GM19395 (cell line): ENCODE measurements around the gene EIF4G1.

Experiments
- ATAC-seq: cut with Tn5 transposase; IDR thresholded peaks from one replicate; pipeline ENCODE4 v1.9.1; 2021; ENCODE audit warnings: mild to moderate bottlenecking, moderate library complexity; ENCODE audit not compliant: unreplicated experiment

EIF4G1 gene

DNA sequence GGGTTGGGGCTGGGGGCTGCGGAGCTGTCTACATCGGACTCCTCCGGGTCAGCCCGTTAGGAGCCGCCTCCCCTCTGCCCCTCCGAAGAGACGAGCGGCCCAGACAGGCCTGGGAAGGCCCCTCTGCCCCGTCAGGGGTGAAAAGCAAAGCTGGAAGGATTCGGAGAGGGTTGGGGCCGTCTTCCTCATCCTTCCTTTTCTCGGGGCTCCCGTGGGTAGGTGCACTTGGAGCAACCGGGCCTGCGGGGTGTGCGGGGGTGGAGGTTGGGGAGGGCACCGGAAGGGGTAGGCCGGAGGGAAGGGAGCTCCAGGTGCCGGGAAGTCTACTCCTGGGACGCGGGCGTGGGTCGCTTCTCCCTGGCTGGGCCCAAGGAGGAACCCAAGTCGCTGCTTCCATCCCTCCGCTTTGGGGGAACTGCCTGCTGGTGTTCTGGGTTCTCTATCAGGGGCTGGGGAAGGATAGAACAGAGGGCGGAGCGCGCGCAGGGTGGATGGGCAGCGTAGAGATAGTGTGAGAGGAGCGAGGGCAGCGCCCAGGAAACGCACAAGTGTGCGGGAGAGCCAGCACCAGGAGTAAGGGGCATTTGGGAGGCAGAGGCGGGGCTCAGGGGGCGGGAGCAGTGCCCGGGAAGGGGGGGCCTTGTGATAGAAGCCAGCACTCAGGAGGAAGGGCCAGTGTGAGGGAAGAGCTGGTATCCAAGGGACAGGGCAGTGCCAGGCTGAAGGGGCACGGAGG is 47.7 kb downstream of the EIF4G1 start:
- ATAC-seq: peak; percentile 8

GRCh38 chr3:184362668-184363546 is 48.5 kb downstream of the EIF4G1 start:
- ATAC-seq: peak; percentile 88

DNA sequence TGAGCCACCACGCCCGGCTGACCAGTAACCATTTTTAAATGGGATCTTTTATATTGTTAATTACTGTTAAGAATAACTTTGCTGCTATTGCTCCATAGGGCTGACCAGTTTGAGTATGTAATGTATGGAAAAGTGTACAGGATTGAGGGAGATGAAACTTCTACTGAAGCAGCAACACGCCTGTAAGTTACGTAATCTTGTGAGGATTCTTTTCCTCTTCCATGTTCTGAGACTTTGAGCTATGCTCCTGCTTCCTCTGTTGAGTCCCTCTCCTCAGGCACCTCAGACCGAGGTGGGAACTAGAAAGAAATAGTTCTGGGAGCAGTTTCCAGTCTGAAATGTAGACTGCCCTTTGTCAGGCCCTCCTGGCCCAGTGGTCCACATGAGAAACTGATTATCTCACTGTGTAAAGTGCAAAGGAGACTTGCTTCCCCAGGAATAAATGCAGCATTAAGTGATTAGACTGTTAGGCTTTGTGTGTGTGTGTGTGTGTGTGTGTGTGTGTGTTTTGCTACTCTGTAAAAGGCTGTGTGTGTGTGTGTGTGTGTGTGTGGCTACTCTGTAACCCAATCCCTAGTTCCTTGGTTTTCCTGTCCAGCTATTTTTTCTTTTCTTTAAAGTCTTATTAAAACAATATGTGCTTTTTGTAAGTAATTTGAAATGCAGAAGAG is 52.3 kb downstream of the EIF4G1 start:
- no peak for ATAC-seq

- ATAC-seq: no peak
These were observed 53.7 kb downstream of the EIF4G1 start for GRCh38 chr3:184368116-184368515.

DNA sequence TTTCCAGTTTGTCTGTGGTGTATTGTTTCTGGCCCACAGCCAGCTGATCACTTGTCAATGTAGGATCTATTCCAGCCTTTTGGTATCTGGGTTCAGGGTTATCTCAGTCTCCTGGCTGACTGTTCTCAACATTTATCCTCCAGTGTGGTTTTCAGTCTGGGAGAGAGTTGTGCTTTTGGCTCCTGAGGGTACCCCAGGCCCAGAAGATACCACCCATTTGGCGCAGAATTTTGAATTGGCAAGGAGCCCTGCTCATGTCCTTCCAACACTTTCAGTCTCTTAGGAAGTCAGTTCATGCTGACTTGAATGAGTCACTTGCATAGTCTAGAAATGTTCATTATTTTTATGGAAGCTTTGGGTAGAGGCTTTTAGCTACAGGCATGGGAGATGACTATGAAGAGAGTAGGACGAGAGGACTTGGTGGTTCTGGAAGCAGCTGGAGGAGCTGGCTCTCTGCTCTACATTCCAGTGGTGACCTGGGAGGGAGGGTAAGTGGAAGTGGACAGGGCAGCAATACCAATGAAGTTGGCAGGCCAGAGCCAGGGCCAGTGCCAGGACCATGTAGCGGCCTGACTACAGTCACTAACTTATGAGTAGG is 54.3 kb downstream of the EIF4G1 start:
- no peak for ATAC-seq

- peak; percentile 73 for ATAC-seq
These were observed 57.2 kb downstream of the EIF4G1 start for GRCh38 chr3:184371570-184372018.

- no peak for ATAC-seq
These were observed 58.0 kb downstream of the EIF4G1 start for GRCh38 chr3:184372296-184372821.

DNA sequence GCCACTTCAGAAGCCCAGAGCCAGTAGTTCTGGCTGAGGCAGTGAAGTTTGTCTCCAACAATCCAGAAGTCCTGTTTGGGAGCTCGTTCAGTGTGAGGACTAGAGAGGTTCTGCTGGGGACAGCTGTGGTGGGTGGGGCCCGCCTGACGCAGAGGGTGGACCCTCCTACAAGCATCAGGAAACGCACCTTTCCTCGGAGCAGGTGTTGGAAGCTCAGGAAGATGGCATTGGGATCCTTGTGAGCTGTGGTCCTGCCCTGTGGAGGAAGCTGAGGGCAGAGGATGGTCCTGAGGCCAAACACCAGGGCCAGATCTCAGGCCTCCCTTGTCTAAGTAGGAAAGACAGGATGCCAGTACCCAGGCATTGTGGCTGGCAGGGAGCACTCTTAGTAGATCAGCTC is 58.5 kb downstream of the EIF4G1 start:
- ATAC-seq: no peak

GRCh38 chr3:184373422-184373821 is 59.0 kb downstream of the EIF4G1 start:
- no peak for ATAC-seq

DNA sequence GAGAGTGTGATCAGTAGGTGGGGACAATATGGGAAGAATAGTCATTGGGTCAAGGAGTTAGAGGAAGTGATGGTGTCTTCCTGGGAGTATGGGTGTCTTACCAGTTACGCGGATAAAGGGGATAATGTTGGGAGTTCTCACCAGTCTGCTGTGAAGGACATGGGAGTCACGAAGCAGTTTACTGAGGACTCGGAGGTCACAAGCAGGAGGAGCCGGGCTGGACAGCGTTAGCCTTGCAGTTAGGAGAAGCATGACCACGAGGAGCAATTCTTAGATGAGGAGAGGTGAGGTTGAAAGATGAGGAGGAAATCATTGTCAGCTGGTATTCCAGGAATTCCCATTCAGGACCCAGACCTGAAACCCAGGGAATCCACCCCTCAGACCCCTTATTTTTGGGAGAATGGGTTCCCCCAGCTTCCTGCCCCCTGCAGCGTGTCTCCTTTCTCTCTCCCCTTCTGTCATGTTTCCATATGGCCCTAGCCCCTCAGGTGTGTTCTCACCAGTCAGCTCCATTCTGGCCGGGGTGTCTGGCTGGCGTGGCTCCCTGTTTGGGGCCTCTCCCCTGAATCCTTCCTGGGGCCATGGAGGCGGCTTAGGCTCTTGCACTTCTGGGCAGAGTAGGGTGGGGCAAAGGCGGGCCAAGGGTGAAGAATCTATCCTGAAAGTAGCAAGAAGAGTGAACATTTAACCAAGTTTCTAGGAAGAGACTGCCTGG is 61.5 kb downstream of the EIF4G1 start:
- ATAC-seq: no peak

DNA sequence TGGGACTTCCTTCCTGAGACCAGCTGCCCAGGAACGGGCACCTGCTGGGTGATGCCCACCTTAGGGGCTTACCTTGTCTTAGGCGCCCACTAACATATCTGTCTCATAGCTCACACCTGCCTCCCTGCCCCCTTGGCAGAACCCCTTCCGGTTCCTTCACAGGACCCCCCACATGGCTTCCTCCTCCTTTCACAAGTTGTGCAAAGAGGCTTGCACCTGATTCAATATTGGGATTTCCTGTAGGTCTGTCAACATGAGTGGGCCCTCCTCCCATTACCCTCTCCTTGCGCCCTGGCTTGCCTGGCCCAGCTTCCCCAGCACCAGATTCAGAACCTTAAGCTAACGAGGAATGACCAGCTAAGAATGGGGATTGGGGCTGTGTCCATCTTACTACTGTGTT is 63.0 kb downstream of the EIF4G1 start:
- ATAC-seq: no peak

- no peak for ATAC-seq
These were observed 63.6 kb downstream of the EIF4G1 start, which contains the start of gene THPO for GRCh38 chr3:184377882-184378445. THPO (minus strand) TSS chr3:184378207; CDS start chr3:184376259, 1,948 bp downstream.

DNA sequence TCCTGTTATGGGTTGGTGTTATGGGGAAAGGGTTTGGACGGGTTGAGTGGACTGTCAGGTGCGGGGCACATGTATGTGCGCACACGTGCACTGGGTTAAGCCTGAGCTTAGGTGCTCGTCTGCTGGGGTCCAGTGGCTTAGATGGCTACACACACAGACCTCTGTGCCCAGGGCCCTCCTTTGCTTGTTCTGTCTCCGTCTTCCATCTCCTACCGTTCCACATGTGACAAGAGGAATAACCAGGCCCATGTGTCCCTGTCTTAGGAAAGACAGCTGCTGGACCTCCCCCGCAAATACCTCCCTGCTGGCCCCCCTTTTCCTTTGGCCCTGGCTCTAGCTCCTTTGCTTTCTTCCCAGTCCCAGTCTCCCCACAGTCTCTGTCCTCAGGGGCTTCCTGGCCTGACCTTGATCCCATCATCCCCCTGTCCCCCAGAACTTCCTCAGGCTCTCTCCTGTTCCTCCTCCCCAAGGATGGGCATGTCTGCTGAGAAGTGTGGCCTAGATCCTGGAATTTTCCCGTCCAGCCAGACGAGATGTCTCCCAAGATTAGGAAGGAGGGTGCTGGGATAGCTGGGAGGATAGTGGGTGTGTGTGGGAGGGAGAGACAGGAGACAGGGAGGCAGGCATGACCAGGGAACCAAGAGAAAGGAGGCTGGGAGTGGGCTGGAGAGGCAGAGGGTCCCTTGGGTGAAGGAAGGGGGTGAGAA is 64.4 kb downstream of the EIF4G1 start:
- no peak for ATAC-seq

DNA sequence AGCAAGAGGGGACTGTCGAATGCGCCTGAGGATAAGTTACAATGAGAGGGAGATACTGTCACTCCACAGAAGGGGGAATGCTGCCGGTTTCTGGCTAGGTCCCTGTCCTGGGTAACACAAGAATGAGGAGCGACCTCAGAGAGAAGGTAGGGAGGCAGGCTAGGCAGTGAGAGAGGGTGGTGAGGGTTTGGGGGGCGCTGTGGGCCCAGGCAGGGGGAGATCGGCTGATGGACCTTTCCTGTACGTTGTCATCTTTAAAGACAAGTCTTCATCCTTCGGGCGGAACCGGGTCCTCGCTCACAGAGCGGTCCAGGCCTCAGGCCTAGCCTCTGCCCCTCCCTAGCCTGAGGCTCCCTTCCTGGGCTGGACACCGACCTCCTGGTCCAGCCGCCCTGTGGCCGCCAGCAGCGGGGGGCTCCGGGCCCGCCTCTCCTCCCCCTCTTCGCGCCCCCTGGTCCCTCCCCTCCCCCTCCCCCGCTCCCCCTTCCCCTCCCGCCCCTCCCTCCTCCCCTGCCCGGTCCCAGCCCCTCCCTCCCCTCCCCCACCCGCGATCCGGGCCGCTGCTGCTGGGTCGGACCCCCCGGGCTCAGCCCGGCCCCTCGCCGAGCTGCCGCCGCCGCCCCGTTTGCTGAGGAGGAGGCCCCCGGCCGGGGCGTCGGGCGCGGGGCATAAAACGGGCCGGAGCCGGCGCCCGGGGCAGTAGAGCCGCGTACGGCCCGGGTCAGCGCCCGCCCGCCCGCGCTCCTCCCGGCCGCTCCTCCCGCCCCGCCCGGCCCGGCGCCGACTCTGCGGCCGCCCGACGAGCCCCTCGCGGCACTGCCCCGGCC is 65.2 kb downstream of the EIF4G1 start, which contains the start of gene CHRD:
TSS of gene CHRD (plus strand) at position 697 of the 827 bp plus-strand sequence. CDS start 265 bp downstream, outside the sequence.
- no peak for ATAC-seq

DNA sequence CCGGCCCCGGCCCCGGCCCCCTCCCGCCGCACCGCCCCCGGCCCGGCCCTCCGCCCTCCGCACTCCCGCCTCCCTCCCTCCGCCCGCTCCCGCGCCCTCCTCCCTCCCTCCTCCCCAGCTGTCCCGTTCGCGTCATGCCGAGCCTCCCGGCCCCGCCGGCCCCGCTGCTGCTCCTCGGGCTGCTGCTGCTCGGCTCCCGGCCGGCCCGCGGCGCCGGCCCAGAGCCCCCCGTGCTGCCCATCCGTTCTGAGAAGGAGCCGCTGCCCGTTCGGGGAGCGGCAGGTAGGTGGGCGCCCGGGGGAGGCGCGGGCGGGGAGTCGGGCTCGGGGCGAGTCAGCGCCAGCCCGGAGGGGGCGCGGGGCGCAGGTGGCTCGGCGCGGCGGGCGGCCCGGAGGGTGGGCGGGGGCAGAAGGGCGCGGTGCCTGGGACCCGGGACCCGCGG is 65.8 kb downstream of the EIF4G1 start:
- ATAC-seq: no peak

DNA sequence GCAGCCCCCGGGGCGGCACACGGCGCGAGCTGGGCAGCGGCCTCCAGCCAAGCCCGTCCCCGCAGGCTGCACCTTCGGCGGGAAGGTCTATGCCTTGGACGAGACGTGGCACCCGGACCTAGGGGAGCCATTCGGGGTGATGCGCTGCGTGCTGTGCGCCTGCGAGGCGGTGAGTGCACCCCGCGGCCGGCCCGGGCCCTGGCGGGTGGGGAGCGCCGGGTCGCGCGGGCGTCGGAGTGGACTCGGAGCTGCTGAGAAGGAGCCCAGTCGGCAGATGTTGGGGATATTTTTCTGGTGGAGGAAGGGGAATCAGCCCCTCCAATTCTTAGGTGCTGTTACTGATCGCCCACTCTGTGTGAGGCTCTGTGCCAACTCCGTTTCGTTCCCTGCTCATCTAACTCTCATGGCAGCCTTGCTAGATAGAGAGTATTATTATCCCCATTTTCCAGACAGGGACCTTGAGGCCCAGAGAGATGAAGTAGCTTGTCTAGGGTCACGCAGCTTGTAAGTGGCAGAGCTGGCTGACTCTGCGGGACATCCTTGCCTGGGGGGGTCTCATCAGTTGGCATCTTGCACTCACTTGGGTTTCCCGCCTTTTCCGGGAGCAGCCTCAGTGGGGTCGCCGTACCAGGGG is 66.3 kb downstream of the EIF4G1 start:
- ATAC-seq: no peak
